HG02970 (cell line): Measurements from ENCODE around the gene IL24.

Experiments
- ATAC-seq: cut with Tn5 transposase; IDR thresholded peaks from one replicate; pipeline ENCODE4 v1.9.1; 2021; ENCODE audit warnings: mild to moderate bottlenecking, moderate library complexity, moderate number of reproducible peaks; ENCODE audit not compliant: unreplicated experiment, low FRiP score

The IL24 gene

DNA sequence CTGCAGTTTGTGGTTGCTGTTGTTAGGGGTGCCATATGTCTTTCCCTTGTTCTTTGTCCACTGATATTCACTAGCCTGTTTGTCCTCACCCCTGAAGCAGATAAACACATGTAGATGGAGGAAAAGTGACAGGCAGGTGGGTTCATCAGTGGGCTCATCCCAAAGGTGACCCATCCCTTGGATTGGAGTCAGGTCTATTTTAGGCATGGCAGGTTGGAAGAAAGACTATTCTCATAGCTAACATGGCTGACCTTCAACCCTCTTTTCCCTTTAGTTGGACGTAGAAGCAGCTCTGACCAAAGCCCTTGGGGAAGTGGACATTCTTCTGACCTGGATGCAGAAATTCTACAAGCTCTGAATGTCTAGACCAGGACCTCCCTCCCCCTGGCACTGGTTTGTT is 5.5 kb downstream of the IL24 start:
- no peak for ATAC-seq

DNA sequence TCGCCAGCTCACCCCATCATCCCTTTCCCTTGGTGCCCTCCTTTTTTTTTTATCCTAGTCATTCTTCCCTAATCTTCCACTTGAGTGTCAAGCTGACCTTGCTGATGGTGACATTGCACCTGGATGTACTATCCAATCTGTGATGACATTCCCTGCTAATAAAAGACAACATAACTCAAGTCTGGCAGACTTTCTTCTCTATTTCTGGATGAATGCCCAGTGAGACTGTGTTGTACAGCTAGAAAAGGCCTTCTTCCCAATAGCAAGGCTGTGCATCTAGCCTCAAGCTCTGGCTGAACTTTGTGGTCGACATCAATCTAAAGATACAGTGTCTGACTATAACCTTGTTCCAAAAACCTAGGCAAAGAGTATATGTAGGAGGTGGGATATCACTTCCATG is 6.4 kb downstream of the IL24 start:
- no peak for ATAC-seq

DNA sequence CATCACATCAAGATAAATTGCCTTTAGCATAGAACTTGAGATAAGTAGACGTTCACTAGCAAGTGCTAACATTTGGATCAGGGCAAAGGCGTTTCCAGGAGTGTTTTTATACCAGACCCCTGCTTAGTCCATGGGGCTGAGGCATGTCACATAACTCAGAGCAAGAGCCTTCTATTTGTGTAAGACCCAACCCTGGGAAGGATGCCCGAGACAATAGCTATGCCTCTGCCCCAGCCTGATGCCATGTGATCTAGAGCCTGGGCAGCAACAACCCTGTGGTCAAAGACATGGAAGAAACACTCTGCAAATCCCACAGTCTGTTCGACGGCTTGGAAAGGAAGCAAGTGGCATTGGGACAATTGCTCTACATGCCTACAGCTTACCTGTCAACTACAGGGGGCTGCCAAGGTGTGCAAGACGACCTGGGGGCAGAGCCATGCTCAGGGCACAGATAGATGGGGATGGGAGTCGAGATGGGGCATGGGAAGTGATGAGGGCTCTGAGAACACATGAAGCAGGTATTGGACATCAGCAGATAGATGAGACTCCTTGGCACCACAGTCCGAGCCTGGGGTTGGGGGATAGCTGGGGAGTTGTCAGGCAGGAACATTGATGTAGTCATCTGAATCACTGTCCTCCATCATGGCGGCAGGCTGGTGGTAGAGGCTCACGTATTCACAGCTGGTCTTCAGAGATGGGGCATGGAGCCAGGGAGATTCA is 7.3 kb downstream of the IL24 start:
- ATAC-seq, result no peak

DNA sequence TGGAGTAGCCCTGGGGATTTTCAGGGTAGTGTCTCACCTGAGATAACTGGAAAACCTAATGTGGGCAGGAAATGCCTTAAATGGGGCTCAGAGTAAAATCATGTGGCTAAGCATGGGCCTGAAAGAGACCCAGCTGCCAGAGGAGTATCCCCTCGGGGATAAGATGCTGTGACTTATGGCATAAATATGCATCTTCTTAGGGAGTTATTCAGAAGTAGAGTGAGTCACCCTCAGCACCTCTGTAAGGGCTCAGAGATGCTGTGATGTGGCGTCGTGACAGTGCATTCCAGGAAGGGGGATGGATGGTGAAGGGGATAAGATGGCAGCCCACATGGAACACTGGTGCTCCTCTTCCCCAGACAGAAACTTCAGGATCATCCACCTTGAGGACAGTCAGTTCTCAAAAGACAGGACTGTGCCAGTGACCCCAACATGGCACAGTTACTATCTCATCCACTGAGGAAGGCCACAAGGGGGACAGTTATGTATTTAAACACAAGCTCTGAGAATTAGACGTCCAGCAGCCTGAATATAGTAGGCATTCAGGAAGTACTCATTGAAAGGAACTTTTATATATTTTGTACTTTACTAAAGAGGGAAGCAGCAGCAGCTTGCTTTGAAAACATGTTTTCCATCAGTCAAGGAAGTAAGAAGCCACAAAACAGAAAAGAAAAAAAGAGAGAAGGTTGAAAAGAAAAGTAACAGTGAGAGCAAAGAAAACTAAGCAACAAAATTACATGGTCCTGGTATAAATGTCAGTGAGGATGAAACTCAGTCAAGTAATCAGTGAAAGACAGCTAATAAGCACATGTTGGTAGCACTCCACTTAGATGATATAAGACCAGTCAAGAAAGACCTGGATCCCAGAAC is 8.3 kb downstream of the IL24 start:
- no peak for ATAC-seq

DNA sequence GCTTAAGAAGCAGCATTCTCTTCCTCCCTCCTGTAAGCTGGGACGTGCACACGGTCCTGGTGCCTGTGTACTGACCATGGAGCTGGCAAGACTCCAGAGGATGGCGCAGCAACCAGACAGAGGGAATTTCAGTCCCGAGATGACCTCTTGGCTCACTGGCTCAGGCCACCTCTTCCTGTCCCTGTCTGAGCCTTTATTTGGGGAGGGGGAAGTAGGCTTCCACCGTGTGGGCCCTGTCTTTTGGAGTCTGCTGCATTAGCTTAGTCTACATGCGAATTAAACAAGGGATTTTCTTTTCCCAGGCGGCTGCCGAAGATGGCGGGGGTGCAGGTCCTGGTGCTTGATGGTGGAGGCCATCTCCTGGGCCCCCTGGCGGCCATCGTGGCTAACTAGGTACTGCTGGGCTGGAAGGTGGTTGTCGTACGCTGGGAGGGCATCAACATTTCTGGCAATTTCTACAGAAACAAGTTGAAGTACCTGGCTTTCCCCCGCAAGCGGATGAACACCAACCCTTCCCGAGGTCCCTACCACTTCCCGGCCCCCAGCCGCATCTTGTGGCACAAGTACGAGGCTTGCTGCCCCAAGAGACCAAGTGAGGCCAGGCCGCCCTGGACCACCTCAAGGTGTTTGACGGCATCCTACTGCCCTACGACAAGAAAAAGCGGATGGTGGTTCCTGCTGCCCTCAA is 10.2 kb downstream of the IL24 start:
- no peak for ATAC-seq

DNA sequence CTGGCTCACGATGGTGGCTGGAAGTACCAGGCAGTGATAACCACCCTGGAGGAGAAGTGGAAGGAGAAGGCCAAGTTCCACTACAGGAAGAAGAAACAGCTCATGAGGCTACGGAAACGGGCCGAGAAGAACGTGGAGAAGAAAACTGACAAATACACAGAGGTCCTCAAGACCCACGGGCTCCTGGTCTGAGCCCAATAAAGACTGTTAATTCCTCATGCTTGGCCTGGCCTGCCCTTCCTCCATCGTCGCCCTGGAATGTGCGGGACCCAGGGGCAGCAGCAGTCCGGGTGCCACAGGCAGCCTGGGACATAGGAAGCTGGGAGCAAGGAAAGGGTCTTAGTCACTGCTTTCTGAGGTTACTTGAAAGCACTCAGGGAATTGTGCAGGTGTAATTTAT is 10.8 kb downstream of the IL24 start:
- no peak for ATAC-seq

DNA sequence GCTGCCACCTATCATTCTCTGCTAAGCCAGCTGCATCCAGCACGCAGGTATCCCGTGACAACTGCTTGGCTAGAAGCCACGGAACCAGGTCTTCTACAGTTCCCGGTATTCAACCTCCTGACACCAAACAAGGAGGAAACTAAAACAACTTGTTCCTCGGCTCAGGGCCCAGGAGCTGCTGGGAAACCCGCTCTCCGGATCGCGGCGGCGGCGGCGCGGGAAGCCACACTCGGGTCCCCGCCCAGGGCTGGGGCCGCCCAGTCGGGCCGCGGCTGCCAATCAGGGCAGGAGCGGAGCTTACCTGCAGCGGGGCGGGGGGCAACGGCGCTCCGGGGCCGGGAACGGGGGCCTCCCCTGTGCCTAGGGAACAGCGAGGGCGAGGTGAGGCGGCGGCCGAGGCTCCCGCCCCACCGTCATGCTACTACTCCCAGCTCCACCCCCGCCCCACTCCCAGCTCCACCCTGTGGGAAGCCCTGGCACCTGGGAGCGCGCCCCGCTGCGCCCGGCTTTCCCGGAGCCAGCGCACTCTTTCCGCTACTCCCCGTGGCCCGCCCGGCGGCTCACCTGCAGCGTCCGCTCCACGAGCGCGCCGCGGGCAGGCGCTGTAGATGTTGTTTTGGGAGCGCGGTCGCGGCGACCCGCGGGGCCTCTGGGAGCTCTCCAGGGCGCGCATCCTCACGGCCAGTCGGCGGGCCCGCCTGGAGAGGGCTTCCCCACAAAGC is 12.1 kb downstream of the IL24 start:
- ATAC-seq, result no peak

DNA sequence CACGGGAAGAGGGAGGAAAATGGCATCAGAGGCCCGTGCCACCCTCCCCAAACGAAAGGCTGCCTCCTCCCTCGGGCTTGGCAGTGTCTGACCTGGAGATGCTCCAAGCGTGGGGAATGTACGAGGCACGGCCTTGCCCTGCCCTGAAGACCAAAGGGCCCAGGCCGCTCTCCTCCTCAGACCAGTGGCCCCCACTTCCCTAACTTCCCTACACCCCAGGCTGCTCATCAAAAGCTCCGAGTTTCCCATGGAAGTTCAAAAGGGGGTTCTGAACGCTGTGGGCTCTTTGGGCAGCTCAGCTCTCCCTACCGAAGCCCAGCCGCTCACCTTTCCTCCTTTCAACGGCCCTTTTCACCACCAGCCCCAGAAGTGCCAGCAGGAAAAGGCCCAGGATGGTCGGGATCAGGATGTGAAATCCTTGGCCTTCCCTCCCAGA is 12.7 kb downstream of the IL24 start:
- no peak for ATAC-seq

DNA sequence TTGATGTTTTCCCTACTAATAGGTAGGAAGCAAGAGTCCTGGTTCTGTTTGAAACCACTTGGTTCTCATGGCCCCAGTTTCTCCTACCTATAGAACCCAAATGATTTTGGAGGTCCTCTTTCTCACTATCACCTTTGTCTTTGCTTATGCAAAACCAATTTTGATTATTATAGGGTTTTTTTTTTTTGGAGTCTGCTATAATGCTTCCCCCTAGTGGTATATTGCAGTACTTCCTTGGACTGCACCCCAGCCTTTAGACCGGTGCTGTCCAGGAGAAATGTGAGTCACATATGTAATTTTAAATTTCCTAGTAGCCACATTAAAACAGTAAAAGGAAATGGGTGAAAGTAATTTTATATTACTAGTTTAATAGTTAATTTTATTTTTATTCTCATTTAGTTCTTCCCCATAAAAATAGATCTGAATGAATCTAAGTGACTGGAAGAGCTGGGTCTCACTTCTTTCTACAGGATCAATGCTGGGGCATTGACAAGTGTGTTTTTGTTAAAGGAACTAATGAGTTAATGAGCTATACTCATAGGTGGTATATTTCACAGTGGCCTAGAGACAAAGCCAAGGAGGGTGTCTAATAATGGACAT is 13.9 kb downstream of the IL24 start:
- ATAC-seq, result no peak

DNA sequence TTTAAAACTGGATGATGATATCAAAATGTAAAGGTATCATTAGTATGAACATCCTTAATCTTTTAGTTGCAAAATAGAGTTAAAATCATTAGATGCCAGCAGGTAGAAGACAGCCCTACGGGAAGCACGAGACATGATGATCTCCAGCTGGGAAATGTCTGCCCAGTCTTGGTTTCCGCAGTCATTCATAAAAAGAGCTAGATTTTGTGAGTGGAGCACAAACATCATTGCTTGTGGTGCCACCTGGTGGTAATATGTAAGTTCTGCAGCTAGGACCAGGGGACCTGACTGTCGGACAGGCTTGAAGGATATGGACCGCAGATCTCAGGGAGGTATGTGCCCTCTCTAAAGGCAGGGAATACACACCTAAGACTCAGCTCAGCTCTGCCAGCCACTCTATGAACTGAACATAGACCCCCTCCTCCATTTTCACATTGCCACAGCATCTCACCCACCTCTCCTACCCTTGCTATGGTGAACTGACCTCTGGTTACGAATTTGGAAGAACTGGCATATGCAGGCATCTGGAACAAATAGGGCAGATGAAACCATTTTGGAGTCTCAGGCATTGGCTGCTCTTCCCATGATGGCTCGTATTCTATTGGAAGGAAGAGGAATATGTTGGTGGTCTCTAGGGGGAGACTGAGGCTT is 15.3 kb downstream of the IL24 start:
- ATAC-seq, result no peak

DNA sequence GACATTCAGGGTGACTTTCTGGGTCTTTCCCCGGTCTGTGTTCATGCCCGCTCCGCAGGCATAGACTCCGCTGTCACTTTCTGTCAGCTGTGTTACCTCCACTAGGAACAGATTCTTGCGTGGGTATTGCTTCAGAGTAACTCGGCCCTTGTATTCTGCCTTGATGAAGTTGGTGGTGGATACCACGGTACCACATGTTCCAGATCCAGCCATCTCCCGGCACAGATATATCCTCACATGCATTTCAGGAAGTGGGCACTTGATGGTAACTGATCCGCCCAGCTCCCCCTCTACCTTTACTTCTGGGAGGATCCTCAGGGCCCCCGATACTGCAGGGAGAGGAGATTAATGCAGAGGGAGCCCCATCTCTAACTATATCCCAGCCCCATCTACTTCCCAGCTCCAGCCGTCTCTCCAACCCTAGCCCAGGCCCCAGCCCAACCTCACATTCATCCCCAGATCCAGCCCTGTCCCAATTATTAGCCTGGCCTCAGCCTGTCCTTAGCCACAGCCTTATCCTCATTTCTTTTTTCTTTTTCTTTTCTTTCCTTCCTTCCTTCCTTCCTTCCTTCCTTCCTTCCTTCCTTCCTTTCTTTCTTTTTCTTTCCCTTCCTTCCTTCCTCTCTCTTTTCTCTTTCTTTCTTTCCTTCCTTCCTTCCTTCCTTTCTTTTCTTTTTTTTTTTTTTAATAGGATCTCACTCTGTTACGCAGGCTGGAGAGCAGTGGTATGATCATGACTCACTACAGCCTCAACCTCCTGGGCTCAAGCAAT is 16.7 kb downstream of the IL24 start:
- ATAC-seq, result no peak

DNA sequence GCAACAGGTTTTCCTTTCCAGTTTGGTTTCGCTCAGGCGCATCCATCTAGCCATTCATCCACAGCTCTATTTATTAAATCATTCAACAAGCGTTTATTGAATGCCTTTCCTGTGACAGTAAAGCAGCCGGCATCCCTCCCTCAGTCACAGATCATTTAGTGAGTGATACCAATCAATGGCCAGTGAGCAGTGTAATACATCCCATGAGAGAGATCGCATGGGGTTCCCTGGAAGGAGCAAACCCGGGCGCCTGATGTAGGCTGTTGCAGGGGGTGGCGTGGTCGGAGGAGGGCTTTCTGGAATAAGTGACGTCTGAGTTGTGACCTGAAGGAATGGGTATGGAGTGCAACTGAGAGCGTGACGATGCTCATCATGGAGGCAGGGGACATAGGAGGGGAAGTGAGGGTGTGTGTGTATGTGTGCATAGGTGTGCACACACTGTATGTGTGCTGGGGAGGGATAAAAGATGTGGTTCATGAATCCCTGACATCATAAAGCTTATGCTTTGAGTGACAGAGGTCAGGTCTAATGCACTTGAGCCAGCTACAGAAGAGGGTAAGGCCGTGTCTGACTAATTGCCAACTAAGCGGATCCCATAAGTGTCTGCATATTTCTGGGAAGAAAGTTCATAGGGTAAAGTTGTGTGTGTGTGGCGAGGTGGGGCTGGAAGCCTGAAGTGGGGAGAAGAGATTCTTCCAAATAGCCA is 17.9 kb downstream of the IL24 start:
- ATAC-seq, result no peak

DNA sequence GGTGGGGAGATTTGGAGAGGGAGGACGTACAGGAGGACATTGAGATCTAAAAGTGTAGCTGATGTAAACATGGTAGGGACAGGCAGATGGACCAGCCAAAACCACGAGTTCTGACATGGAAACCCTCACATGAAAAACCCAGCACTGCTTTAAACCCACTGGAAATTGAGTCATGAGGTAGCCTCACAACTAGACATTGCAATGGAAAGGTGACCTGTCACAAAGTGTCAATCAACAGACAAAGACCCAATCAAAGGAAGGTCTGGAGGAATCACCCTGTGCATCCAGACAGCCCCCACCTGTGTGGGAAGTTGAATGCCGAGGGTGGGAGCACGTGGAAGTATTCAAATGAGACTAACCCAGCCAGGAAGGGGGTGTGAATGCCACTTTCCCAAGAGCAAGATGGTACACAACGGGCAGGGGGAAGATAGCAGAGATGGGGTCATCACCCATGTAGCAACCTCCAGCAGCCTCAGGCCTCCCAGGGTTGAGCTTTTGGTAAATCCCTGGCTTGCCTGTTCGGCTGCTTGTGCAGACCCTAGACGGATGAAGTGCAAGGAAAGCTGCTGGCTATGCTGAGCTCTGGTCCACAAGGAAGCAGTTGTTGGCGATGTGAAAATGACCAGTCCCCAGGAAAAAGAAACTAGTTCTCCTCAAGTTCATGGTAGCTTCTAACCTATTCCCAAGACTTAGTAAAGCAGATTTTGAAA is 18.9 kb downstream of the IL24 start:
- no peak for ATAC-seq

DNA sequence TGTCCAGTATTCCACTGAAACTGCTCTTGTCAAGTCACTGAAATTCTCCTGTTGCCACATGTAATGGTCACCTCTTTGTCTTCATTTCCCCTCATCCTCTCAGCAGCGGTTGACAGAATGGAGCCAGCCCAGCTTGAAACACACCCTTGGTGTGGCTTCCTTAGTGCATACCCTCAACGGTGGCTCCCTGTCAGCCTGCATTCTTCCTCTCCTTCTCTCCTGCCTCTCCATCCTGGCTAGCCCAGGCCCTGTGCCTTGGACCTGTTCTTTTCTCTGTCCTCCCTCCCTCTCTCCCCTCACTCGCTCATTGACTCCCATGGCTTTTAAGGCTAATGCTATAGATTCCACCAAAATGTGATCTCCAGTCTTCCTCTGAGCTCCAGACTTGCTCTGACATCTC is 20.8 kb downstream of the IL24 start:
- ATAC-seq, result no peak

DNA sequence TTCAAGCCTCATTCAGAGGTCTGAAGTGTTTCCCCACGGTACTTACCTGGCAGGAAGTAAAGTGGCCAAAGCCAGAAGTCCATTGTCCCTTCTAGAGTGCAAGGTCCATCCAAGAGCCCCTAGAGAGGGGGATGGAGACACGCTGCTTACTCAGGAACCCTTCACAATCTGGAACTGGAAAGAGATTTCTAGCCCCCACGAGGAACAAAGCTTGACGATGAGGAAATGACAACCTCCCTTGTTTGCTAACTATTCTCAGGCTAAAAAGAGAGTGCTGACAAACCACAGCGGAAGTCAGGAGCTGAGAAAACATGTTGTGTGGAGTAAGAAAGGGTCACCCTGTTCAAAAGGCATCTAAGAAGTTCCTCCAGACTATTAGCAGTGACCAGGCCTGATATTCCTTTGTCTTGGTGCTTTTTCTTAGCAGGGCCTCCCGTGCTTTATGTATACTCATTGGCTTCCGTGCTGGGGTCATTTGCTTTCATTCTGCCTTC is 24.6 kb downstream of the IL24 start, which contains the start of gene FCMR:
TSS of gene FCMR (minus strand) at position 170 of the 494 bp plus-strand sequence. CDS start at position 83, 87 bp downstream.
- no peak for ATAC-seq

DNA sequence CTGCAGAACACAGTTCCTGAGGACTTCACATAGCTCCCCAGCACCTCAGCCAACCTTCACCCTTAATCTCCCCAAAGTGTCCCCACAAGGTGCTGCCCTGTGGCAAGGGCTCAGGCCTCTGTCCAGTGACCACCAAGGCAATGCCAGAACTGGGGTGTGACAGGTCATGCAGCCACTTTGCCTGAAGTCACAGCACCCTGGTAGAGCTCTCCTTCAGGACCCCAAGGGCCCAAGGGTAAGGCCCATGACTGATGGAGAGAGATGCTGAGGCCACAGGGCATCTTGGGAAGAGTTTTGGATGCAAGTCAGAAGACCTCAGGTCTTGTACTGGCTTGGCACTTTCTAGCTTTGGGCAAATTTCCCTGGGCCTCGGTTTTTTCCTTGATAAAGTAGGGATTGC is 25.3 kb downstream of the IL24 start:
- ATAC-seq, result no peak
